K562 (cell line): ENCODE results near the gene DEFB108B. TPM values are rescaled to one million over a fixed set of nuclear protein-coding genes. Genes with fewer than 3 reads are reported as not detected.

Source experiments
- BMI1 ChIP-seq: fragments of 150-350 bp; IDR thresholded peaks from 2 replicates; pipeline ENCODE4 v1.6.1; 2014; ENCODE audit warnings: low read length
- GABPA ChIP-seq: fragments of 200-800 bp; sonication (Bioruptor generic); conservative IDR thresholded peaks from 2 replicates; pipeline ENCODE4 v1.6.1; 2016; ENCODE audit warnings: low read depth, missing genetic modification characterization, missing compliant biosample characterization
- GTF2E2 ChIP-seq: fragments of 200-800 bp; sonication (Bioruptor generic); IDR thresholded peaks from 2 replicates; pipeline ENCODE4 v1.6.1; 2016; ENCODE audit warnings: missing genetic modification characterization, missing compliant biosample characterization
- NFIX ChIP-seq: fragments of 250-450 bp; sonication (Bioruptor Pico); IDR thresholded peaks from 2 replicates; pipeline ENCODE4 v1.4.0; 2020; ENCODE audit warnings: low read depth, mild to moderate bottlenecking, moderate library complexity
- PHF8 ChIP-seq: fragments of 200-600 bp; sonication (generic); IDR thresholded peaks from 2 replicates; pipeline ENCODE4 v1.6.1; 2012; ENCODE audit warnings: mixed run types, mild to moderate bottlenecking, inconsistent platforms, low read length, moderate library complexity, borderline replicate concordance
- POLR2AphosphoS5 ChIP-seq: IDR thresholded peaks from 2 replicates; pipeline ENCODE4 v1.6.1; 2011; ENCODE audit warnings: mild to moderate bottlenecking, low read depth, low read length, moderate library complexity; ENCODE audit not compliant: control insufficient read depth, insufficient read depth
- POLR2G ChIP-seq: fragments of 200-400 bp; formaldehyde crosslinking; IDR thresholded peaks from 2 replicates; pipeline ENCODE4 v1.6.1; 2017; ENCODE audit warnings: low read depth, mild to moderate bottlenecking, antibody characterized with exemption, low read length, moderate library complexity
- RBBP5 ChIP-seq: fragments of 200-600 bp; sonication (generic); IDR thresholded peaks from 2 replicates; pipeline ENCODE4 v1.6.1; 2012; ENCODE audit warnings: borderline replicate concordance, mild to moderate bottlenecking, low read length, control low read depth, inconsistent platforms; ENCODE audit not compliant: insufficient read depth, poor library complexity, severe bottlenecking
- TAF1 ChIP-seq: IDR thresholded peaks from 2 replicates; pipeline ENCODE4 v1.6.1; 2011; ENCODE audit warnings: mild to moderate bottlenecking, low read length, moderate library complexity; ENCODE audit not compliant: insufficient read depth, control insufficient read depth, severe bottlenecking; ENCODE audit errors: extremely low read depth
- YY1 ChIP-seq, 3 experiments: IDR thresholded peaks; 2 replicates each; pipeline ENCODE4 v1.6.1; 2011; ENCODE audit warnings: low read length in 2 of 3, mild to moderate bottlenecking in 2 of 3, moderate library complexity in 2 of 3, borderline replicate concordance in 1 of 3, control low read depth in 1 of 3, low read depth in 1 of 3; ENCODE audit not compliant: insufficient read depth in 3 of 3, insufficient replicate concordance in 2 of 3, control insufficient read depth in 1 of 3, insufficient read length in 1 of 3; ENCODE audit errors: extremely low read depth in 1 of 3
- ZNF24 ChIP-seq: fragments of 450-650 bp; IDR thresholded peaks from 2 replicates; pipeline ENCODE4 v1.6.1; 2016
- polyA plus RNA-seq, 8 experiments: library from polyadenylated mRNA; depleted of rRNA in 4 of 8; stranded (reverse) in 5 of 8; unstranded in 3 of 8; fragments of >200 nt; fragmentation: Nextera tagmentation in 2 of 8; fragmentation: Illumina TruSeq in 1 of 8; extraction: Ambion mirVana in 2 of 8; extraction: Trizol in 1 of 8; gene quantifications; 2 replicates each; pipeline versions ENCODE4 v1.2.1 to v1.2.3, GENCODE V29; 2011 to 2014; ENCODE audit warnings: inconsistent platforms in 1 of 8, missing spikeins in 1 of 8
- total RNA-seq, 7 experiments: library from RNA; depleted of rRNA in 6 of 7; stranded (reverse); fragments of >200 nt in 6 of 7; fragmentation: Illumina TruSeq in 2 of 7; extraction: Trizol in 2 of 7; gene quantifications; 2 replicates each; pipeline versions ENCODE4 v1.2.1 to v1.2.3, GENCODE V29; 2011 to 2021; ENCODE audit warnings: low replicate concordance in 1 of 7

The DEFB108B gene
- total and polyA plus RNA-seq, 9 of the 15 experiments (the other 6 are each of a cell fraction or from before 2014, with no cell fraction given) = not detected

DNA sequence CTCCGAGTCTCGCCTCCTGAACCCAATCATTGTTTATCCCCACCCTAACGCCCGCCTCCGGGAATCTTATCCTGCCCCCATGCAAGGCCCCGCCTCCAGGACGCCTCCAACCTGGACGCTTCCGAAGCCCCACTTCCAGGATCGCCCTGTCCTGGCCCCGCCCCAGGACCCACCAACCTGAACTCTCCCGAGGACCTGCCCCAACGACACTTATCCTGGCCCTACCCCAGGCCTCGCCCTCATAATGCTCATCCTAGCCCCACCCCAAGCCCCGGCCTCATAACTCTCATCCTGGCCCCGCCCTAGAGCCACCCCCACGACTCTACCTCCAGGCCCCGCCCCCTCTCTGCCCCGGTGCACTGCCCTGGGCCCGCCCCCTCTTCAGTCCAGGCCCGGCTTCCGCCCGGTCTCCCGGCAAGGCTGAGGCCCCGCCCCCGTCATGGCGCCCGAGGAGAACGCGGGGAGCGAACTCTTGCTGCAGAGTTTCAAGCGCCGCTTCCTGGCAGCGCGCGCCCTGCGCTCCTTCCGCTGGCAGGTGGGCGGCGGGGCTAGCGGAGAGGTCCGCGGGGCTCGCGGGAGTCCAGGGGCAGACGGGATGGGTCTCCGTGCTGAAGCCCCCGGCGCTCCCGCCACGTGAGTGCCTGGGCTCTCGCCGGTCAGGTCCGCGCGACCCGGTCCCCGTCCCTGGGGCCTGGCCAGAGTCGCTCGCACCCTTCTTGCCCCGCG lies 45.7 kb upstream of the DEFB108B start (continued):
- TF ChIP-seq POLR2G = peak; percentile 71
- no peak for TF ChIP-seq ZNF24
- TF ChIP-seq BMI1 = no peak
- TF ChIP-seq PHF8 = peak; percentile 50; the same call in 1 of the 2 replicates
- no peak for TF ChIP-seq GTF2E2 (tag)
- TF ChIP-seq RBBP5 = peak; percentile 57
- 0 out of 2 replicates have a peak, but pooled peaks have one; percentile 31 for TF ChIP-seq POLR2AphosphoS5
- peak; percentile 44; the same call in 1 of the 2 replicates for TF ChIP-seq GABPA
- TF ChIP-seq TAF1 = peak; percentile 53
- no peak for TF ChIP-seq NFIX (CRISPR knock-in tag)
- TF ChIP-seq YY1 (IDR thresholded peaks at IDR 0.05; ENCODE audit: borderline replicate concordance in 1 of 3, control insufficient read depth in 1 of 3, extremely low read depth in 1 of 3, insufficient read depth in 3 of 3, insufficient read length in 1 of 3, insufficient replicate concordance in 2 of 3, low read depth in 1 of 3, low read length in 2 of 3) = peak in 1 of 3 experiments; percentile 60
